Measurements from ENCODE around the gene SLC25A42. TPM values are rescaled to one million over a fixed set of nuclear protein-coding genes. Genes with fewer than 3 reads are reported as not detected.

The SLC25A42 gene
- total and polyA plus RNA-seq, 2 of the 4 experiments (the other 2 are of a cell fraction): 2.0 to 9.9 TPM

DNA sequence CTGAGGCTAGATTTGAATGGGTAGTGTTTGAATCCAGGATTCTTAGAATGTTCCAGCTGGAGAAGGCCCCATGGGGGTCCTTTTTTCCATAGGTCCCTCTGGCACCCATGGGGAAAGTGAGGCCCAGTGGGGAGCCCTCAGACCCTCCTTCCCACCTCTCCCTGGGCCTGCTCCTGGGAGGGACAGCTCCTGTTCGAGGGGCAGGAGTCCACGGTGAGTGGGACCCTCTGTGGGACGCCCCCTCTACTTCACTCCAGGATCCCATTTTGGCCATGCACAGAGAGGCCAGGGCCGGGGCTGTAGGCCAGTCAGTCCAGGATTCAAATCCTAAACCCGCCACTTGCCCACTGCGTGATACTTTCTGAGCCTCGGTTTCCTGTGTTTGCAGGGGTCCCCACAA is 98.7 kb downstream of the SLC25A42 start:
- POLR2A ChIA-PET (ENCODE audit: unreplicated experiment): no interaction called here
- no peak overlapping the region for H2BK5ac ChIP-seq (ENCODE audit: low read depth, low read length, poor library complexity, severe bottlenecking)
- WGBS, 2 experiments (ENCODE audit: extremely low coverage in 2 of 2, insufficient read length in 1 of 2): 98% methylated on average over 4 of the region's 7 CpGs; no CpG with 5 or more reads in 1 of the 2 experiments
- H3K18ac ChIP-seq (ENCODE audit: low read depth, low read length): no peak overlapping the region
- no peak overlapping the region for H2BK20ac ChIP-seq (ENCODE audit: low read depth, low read length)
- H3K79me1 ChIP-seq (ENCODE audit: low read depth in 1 of 2, low read length in 2 of 2): no peaks in the 10 kb centered on the region
- TF ChIP-seq SMC3 (IDR thresholded peaks at IDR 0.05; ENCODE audit: low read depth, low read length) (no peak), RCOR1 (IDR thresholded peaks at IDR 0.05; ENCODE audit: insufficient replicate concordance, low read length) (no peak), FOS (IDR thresholded peaks at IDR 0.05; ENCODE audit: low read depth, low read length) (no peak), RFX5 (IDR thresholded peaks at IDR 0.05; ENCODE audit: low read depth, low read length) (no peak), RAD21 (IDR thresholded peaks at IDR 0.05; ENCODE audit: low read length) (no peak), CHD1 (IDR thresholded peaks at IDR 0.05; ENCODE audit: low read depth, low read length) (no peak)
- no peak overlapping the region for H3K4me3 ChIP-seq (ENCODE audit: insufficient read depth, low read depth, low read length)
- no peaks in the 10 kb centered on the region for H3K27me3 ChIP-seq (ENCODE audit: control insufficient read depth, insufficient read depth, low read length)
- no peak for ATAC-seq (ENCODE audit: low read depth)
- H3K4me2 ChIP-seq (ENCODE audit: low read depth, low read length): no peak overlapping the region
- DNase-seq: no peak
- dilution Hi-C loops (cut with HindIII; ENCODE audit: low sequenced_read_pairs, unreplicated experiment) (no loop called here), intact Hi-C loops (cut with micrococcal nuclease) (no loop called here), in situ Hi-C loops (cut with MboI; ENCODE audit: low sequenced_read_pairs) (no loop called here)
- H4K5ac ChIP-seq (ENCODE audit: low read depth, low read length): no peak overlapping the region
- H3K27ac ChIP-seq (ENCODE audit: insufficient read depth, low read length): no peak overlapping the region
- CTCF ChIA-PET: interaction anchor here (0.5 kb wide), 1 partner anchor 212 kb away, joined by 4 read pairs; no protein-coding TSS in a partner anchor
- no peak overlapping the region for H4K91ac ChIP-seq (ENCODE audit: insufficient read depth, low read depth, low read length)
- no peak overlapping the region for H2BK120ac ChIP-seq (ENCODE audit: low read depth, low read length)
- H2AFZ ChIP-seq (replicated peaks; ENCODE audit: low read length, poor library complexity): no peak overlapping the region
- no peaks in the 10 kb centered on the region for H3K9me3 ChIP-seq (ENCODE audit: control insufficient read depth, insufficient read depth, low read length)
- H3K9ac ChIP-seq (ENCODE audit: low read depth, low read length): no peak overlapping the region
- no peak overlapping the region for H3K4ac ChIP-seq (ENCODE audit: low read depth, low read length)
- H3K4me1 ChIP-seq (ENCODE audit: control insufficient read depth, insufficient read depth, low read length): no peaks in the 10 kb centered on the region
- no peaks in the 10 kb centered on the region for H3K36me3 ChIP-seq (ENCODE audit: control insufficient read depth, insufficient read depth, low read length)
- H4K20me1 ChIP-seq (ENCODE audit: insufficient read depth, low read length): no peaks in the 10 kb centered on the region
- no TSS peak for BruUV-seq (replicated peaks)
- H3K9me1 ChIP-seq (ENCODE audit: insufficient read depth, low read length): no peaks in the 10 kb centered on the region
- no peak overlapping the region for H4K8ac ChIP-seq (ENCODE audit: low read depth in 2 of 2, low read length in 2 of 2)
- no peak overlapping the region for H2AK9ac ChIP-seq (replicated peaks; ENCODE audit: low read depth, low read length, poor library complexity)
- no peak overlapping the region for H2BK15ac ChIP-seq (ENCODE audit: low read depth, low read length)
- H3K56ac ChIP-seq (ENCODE audit: extremely low read depth, insufficient read depth, low read length): no peak overlapping the region
- H2AK5ac ChIP-seq (ENCODE audit: low read depth, low read length): no peak overlapping the region
- no peak overlapping the region for H3K14ac ChIP-seq (replicated peaks; ENCODE audit: low read depth, low read length)
- no peak overlapping the region for H3K23ac ChIP-seq (ENCODE audit: low read depth, low read length)

Other genes with a start within 250 kb of the SLC25A42 start
- gene UPF1, start 232.0 kb upstream of the SLC25A42 start, total RNA-seq (2012; rRNA removed): 31.2 and 31.4 TPM in 2 replicates
- 39.2 and 50.3 TPM in 2 replicates for gene UPF1, start 232.0 kb upstream of the SLC25A42 start, polyA plus RNA-seq (2012; rRNA removed)
- 0.56 and 0.90 TPM in 2 replicates for gene CERS1, start 167.8 kb upstream of the SLC25A42 start, total RNA-seq (2012; rRNA removed)
- gene CERS1, start 167.8 kb upstream of the SLC25A42 start, polyA plus RNA-seq (2012; rRNA removed): 4.1 and 4.3 TPM in 2 replicates
- 310 and 347 TPM in 2 replicates for gene COPE, start 144.6 kb upstream of the SLC25A42 start, total RNA-seq (2012; rRNA removed)
- gene COPE, start 144.6 kb upstream of the SLC25A42 start, polyA plus RNA-seq (2012; rRNA removed): 461 and 500 TPM in 2 replicates
- 50.9 and 55.8 TPM in 2 replicates for gene DDX49, start 144.3 kb upstream of the SLC25A42 start, total RNA-seq (2012; rRNA removed)
- 52.1 and 61.9 TPM in 2 replicates for gene DDX49, start 144.3 kb upstream of the SLC25A42 start, polyA plus RNA-seq (2012; rRNA removed)
- 50.8 and 53.4 TPM in 2 replicates for gene HOMER3, start 122.8 kb upstream of the SLC25A42 start, total RNA-seq (2012; rRNA removed)
- 77.0 and 84.5 TPM in 2 replicates for gene HOMER3, start 122.8 kb upstream of the SLC25A42 start, polyA plus RNA-seq (2012; rRNA removed)
- gene SUGP2, start 30.5 kb upstream of the SLC25A42 start, total RNA-seq (2012; rRNA removed): 23.3 and 25.8 TPM in 2 replicates
- 58.5 and 69.2 TPM in 2 replicates for gene SUGP2, start 30.5 kb upstream of the SLC25A42 start, polyA plus RNA-seq (2012; rRNA removed)
- 46.7 and 52.7 TPM in 2 replicates for gene ARMC6, start 30.4 kb upstream of the SLC25A42 start, total RNA-seq (2012; rRNA removed)
- 41.5 and 44.7 TPM in 2 replicates for gene ARMC6, start 30.4 kb upstream of the SLC25A42 start, polyA plus RNA-seq (2012; rRNA removed)
- gene TMEM161A, start 74.5 kb downstream of the SLC25A42 start, total RNA-seq (2012; rRNA removed): 11.1 TPM in 2 replicates
- 34.8 and 45.9 TPM in 2 replicates for gene TMEM161A, start 74.5 kb downstream of the SLC25A42 start, polyA plus RNA-seq (2012; rRNA removed)
- gene MEF2B, start 106.3 kb downstream of the SLC25A42 start, total RNA-seq (2012; rRNA removed): under 0.01 and 0.18 TPM in 2 replicates
- gene MEF2B, start 106.3 kb downstream of the SLC25A42 start, polyA plus RNA-seq (2012; rRNA removed): 0.80 and 0.94 TPM in 2 replicates
- gene BORCS8, start 128.2 kb downstream of the SLC25A42 start, total RNA-seq (2012; rRNA removed): 14.7 and 16.7 TPM in 2 replicates
- 33.9 and 40.3 TPM in 2 replicates for gene BORCS8, start 128.2 kb downstream of the SLC25A42 start, polyA plus RNA-seq (2012; rRNA removed)
- gene RFXANK, start 128.3 kb downstream of the SLC25A42 start, total RNA-seq (2012; rRNA removed): 61.4 and 68.3 TPM in 2 replicates
- 97.8 and 109 TPM in 2 replicates for gene RFXANK, start 128.3 kb downstream of the SLC25A42 start, polyA plus RNA-seq (2012; rRNA removed)
- gene NR2C2AP, start 139.4 kb downstream of the SLC25A42 start, total RNA-seq (2012; rRNA removed): 5.4 and 6.9 TPM in 2 replicates
- gene NR2C2AP, start 139.4 kb downstream of the SLC25A42 start, polyA plus RNA-seq (2012; rRNA removed): 9.0 and 9.6 TPM in 2 replicates
- not detected in 2 replicates for gene NCAN, start 148.0 kb downstream of the SLC25A42 start, total RNA-seq (2012; rRNA removed)
- not detected in 2 replicates for gene NCAN, start 148.0 kb downstream of the SLC25A42 start, polyA plus RNA-seq (2012; rRNA removed)
- gene TM6SF2, start 209.3 kb downstream of the SLC25A42 start, total RNA-seq (2012; rRNA removed): under 0.01 and 0.18 TPM in 2 replicates
- gene TM6SF2, start 209.3 kb downstream of the SLC25A42 start, polyA plus RNA-seq (2012; rRNA removed): 0.97 and 1.1 TPM in 2 replicates